HepG2 (cell line): ENCODE data around the gene EGF.

Experiments used
- CTCF ChIP-seq: sonication (generic); formaldehyde crosslinking; IDR thresholded peaks from 2 replicates; pipeline ENCODE4 v1.5.0; 2020; ENCODE audit warnings: mild to moderate bottlenecking, missing genetic modification reagents, moderate library complexity
- NFE2L1 ChIP-seq: sonication (generic); formaldehyde crosslinking; IDR thresholded peaks from 2 replicates; pipeline ENCODE4 v1.4.0; 2020; ENCODE audit warnings: missing genetic modification reagents, mild to moderate bottlenecking, borderline replicate concordance
- RBFOX2 ChIP-seq: fragments of 200-400 bp; formaldehyde crosslinking; IDR thresholded peaks from 2 replicates; pipeline ENCODE4 v1.6.1; 2017; ENCODE audit warnings: low read depth, mild to moderate bottlenecking, low read length
- SOX13 ChIP-seq, 3 experiments: fragments of 450-650 bp in 1 of 3; sonication (generic) in 1 of 3; formaldehyde crosslinking in 1 of 3; IDR thresholded peaks in 2 of 3; conservative IDR thresholded peaks in 1 of 3; 2 replicates each; pipeline versions ENCODE4 v1.5.0 to v1.6.1; 2016 to 2020; ENCODE audit warnings: antibody characterized with exemption in 1 of 3, mild to moderate bottlenecking in 1 of 3, missing compliant biosample characterization in 1 of 3, missing genetic modification reagents in 1 of 3, moderate library complexity in 1 of 3
- TF ChIP-seq, protein P1 (sequence below): conservative IDR thresholded peaks from 2 replicates; pipeline ENCODE4 v1.6.1; 2018; ENCODE audit warnings: missing genetic modification reagents

DNA sequence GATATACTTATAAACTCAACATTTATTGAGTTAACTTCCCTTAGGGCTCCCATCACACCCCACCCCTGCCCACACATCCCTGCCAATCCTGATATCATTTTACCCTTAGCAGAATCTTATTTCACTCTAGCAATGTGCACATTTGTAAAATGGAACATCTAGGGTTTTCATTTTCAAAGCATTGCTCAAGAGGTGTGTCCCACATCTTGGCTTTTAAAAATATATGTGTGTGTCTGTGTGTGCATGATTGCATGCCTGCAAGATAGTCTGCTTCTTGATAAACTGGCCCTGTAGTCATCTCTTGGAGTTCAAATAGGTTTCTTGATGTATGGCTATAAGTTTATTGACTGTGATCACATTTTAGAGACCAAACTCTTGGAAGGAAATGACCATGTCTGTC lies 26.4 kb upstream of the EGF start:
- TF ChIP-seq CTCF: no peak
- TF ChIP-seq RBFOX2: no peak
- TF ChIP-seq, protein P1, sequence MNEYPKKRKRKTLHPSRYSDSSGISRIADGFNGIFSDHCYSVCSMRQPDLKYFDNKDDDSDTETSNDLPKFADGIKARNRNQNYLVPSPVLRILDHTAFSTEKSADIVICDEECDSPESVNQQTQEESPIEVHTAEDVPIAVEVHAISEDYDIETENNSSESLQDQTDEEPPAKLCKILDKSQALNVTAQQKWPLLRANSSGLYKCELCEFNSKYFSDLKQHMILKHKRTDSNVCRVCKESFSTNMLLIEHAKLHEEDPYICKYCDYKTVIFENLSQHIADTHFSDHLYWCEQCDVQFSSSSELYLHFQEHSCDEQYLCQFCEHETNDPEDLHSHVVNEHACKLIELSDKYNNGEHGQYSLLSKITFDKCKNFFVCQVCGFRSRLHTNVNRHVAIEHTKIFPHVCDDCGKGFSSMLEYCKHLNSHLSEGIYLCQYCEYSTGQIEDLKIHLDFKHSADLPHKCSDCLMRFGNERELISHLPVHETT (CRISPR knock-in tag): no peak
- no peak for TF ChIP-seq NFE2L1 (CRISPR knock-in tag)
- TF ChIP-seq SOX13 (IDR thresholded peaks at IDR 0.05): no peak
- no peak for TF ChIP-seq SOX13 (CRISPR knock-in tag; conservative IDR thresholded peaks at IDR 0.05 in 1 of 2, IDR thresholded peaks at IDR 0.05 in 1 of 2)
